Natural killer cell treated with Interleukin-12 subunit alpha and Interleukin-12 subunit beta and Interleukin-15 and Interleukin-18, amount 100 ng/mL, for 72 hours (primary cell): Measurements from ENCODE around the gene PDK4. TPM values are rescaled to one million over a fixed set of nuclear protein-coding genes. Genes with fewer than 3 reads are reported as not detected.
A peak's percentile ranks its signal among the peaks of the same experiment; 100 is the strongest.

ENCODE experiments used
- ATAC-seq, 2 donors: fragments of 150-1000 bp; cut with Tn5 transposase in 1 of 2; sonication (Bioruptor Pico), chemical (Tn5 transposase) in 1 of 2; 2 replicates each; pipeline ENCODE4 v1.10.0; 2021
- DNase-seq: peaks from one replicate; pipeline ENCODE4 v3.0.0; 2022; ENCODE audit warnings: low spot score
- H3K27ac Mint-ChIP-seq, 2 donors: 1 replicate in 1 of 2; 2 replicates in 1 of 2; pipeline ENCODE4 v1.8.0; 2022; ENCODE audit warnings: mixed read lengths in 2 of 2, mild to moderate bottlenecking in 1 of 2, moderate library complexity in 1 of 2
- H3K27me3 Mint-ChIP-seq, 2 donors: 1 replicate in 1 of 2; 2 replicates in 1 of 2; pipeline ENCODE4 v1.8.0; 2022; ENCODE audit warnings: mixed read lengths in 2 of 2
- H3K36me3 Mint-ChIP-seq: one replicate; pipeline ENCODE4 v1.8.0; 2022; ENCODE audit warnings: mixed read lengths
- H3K4me1 Mint-ChIP-seq, 2 donors: 1 replicate in 1 of 2; 2 replicates in 1 of 2; pipeline ENCODE4 v1.8.0; 2022; ENCODE audit warnings: low read depth in 2 of 2, mixed read lengths in 2 of 2, mild to moderate bottlenecking in 1 of 2
- H3K4me3 Mint-ChIP-seq: one replicate; pipeline ENCODE4 v1.8.0; 2022; ENCODE audit warnings: mixed read lengths
- H3K9me3 Mint-ChIP-seq: 2 replicates; pipeline ENCODE4 v1.8.0; 2022; ENCODE audit warnings: mixed read lengths
- total RNA-seq, 2 donors: library from RNA; stranded (reverse); gene quantifications; one replicate each; pipeline ENCODE4 v1.2.3, GENCODE V29; 2022

PDK4 gene
- total RNA-seq, 2 donors from 2014 or later: 0.33 TPM; not detected in 1

GRCh38 chr7:95595746-95596197 lies 544 bp downstream of the PDK4 start:
- Mint-ChIP-seq H3K4me3 (peak overlapping the region; percentile 76), H3K27me3 (peaks cover 4 to 11% of the 10 kb centered on the region in 2 donors), H3K4me1 (peaks cover 6 to 10% of the 10 kb centered on the region in 2 donors), H3K36me3 (peaks cover 6% of the 10 kb centered on the region), H3K9me3 (no peaks in the 10 kb centered on the region), H3K27ac (peak overlapping the region in 1 of 2 donors; percentile 52)
- ATAC-seq (no peak), DNase-seq (no peak)

- H3K4me1 Mint-ChIP-seq: peaks cover 6 to 10% of the 10 kb centered on the region in 2 donors
- H3K36me3 Mint-ChIP-seq: peaks cover 6% of the 10 kb centered on the region
- H3K9me3 Mint-ChIP-seq: no peaks in the 10 kb centered on the region
- DNase-seq (no peak), ATAC-seq (no peak)
- H3K27me3 Mint-ChIP-seq: peaks cover 4 to 9% of the 10 kb centered on the region in 2 donors
- H3K27ac Mint-ChIP-seq: no peak overlapping the region
- no peak overlapping the region for H3K4me3 Mint-ChIP-seq
These were observed 2.1 kb downstream of the PDK4 start for GRCh38 chr7:95594185-95594584.

- peaks cover 6% of the 10 kb centered on the region for H3K36me3 Mint-ChIP-seq
- peaks cover 4 to 9% of the 10 kb centered on the region in 2 donors for H3K27me3 Mint-ChIP-seq
- no peak overlapping the region for H3K4me3 Mint-ChIP-seq
- H3K4me1 Mint-ChIP-seq: peaks cover 6 to 10% of the 10 kb centered on the region in 2 donors
- H3K9me3 Mint-ChIP-seq: no peaks in the 10 kb centered on the region
- DNase-seq: no peak
- ATAC-seq: no peak
- H3K27ac Mint-ChIP-seq: no peak overlapping the region
These were observed 3.0 kb downstream of the PDK4 start for GRCh38 chr7:95593343-95593742.

GRCh38 chr7:95592570-95592969 lies 3.7 kb downstream of the PDK4 start:
- Mint-ChIP-seq H3K27ac (no peak overlapping the region), H3K36me3 (peaks cover 6% of the 10 kb centered on the region), H3K4me1 (peaks cover 6 to 10% of the 10 kb centered on the region in 2 donors), H3K4me3 (no peak overlapping the region), H3K27me3 (peaks cover 4 to 9% of the 10 kb centered on the region in 2 donors), H3K9me3 (no peaks in the 10 kb centered on the region)
- no peak for ATAC-seq
- no peak for DNase-seq

- Mint-ChIP-seq H3K4me3 (no peak overlapping the region), H3K27ac (no peak overlapping the region), H3K27me3 (peaks cover 3 to 5% of the 10 kb centered on the region in 2 donors), H3K4me1 (peaks cover 4% of the 10 kb centered on the region in 2 donors), H3K36me3 (peaks cover 5% of the 10 kb centered on the region), H3K9me3 (no peaks in the 10 kb centered on the region)
- ATAC-seq: no peak
- no peak for DNase-seq
These were observed 5.7 kb downstream of the PDK4 start for GRCh38 chr7:95590387-95591248.

GRCh38 chr7:95589766-95590165 lies 6.5 kb downstream of the PDK4 start:
- no peaks in the 10 kb centered on the region for H3K27me3 Mint-ChIP-seq
- H3K9me3 Mint-ChIP-seq: no peaks in the 10 kb centered on the region
- DNase-seq: no peak
- no peaks in the 10 kb centered on the region for H3K36me3 Mint-ChIP-seq
- ATAC-seq: no peak
- H3K27ac Mint-ChIP-seq: no peak overlapping the region
- no peaks in the 10 kb centered on the region for H3K4me1 Mint-ChIP-seq
- no peak overlapping the region for H3K4me3 Mint-ChIP-seq

- no peak for DNase-seq
- H3K27me3 Mint-ChIP-seq: no peaks in the 10 kb centered on the region
- H3K9me3 Mint-ChIP-seq: no peaks in the 10 kb centered on the region
These were observed 7.3 kb downstream of the PDK4 start for GRCh38 chr7:95589031-95589430.

GRCh38 chr7:95586951-95587301 lies 9.4 kb downstream of the PDK4 start:
- Mint-ChIP-seq H3K27ac (no peak overlapping the region), H3K9me3 (no peaks in the 10 kb centered on the region), H3K36me3 (no peaks in the 10 kb centered on the region), H3K27me3 (no peaks in the 10 kb centered on the region), H3K4me1 (no peaks in the 10 kb centered on the region), H3K4me3 (no peak overlapping the region)
- DNase-seq (no peak), ATAC-seq (no peak)

More at GRCh38 chr7:95589031-95589430, 7.3 kb downstream of the PDK4 start:
- Mint-ChIP-seq H3K36me3 (no peaks in the 10 kb centered on the region), H3K27ac (no peak overlapping the region), H3K4me3 (no peak overlapping the region), H3K4me1 (no peaks in the 10 kb centered on the region)
- no peak for ATAC-seq

GRCh38 chr7:95585426-95585789 lies 10.9 kb downstream of the PDK4 start:
- no peaks in the 10 kb centered on the region for H3K27me3 Mint-ChIP-seq
- ATAC-seq (no peak), DNase-seq (no peak)
- no peaks in the 10 kb centered on the region for H3K36me3 Mint-ChIP-seq
- H3K4me1 Mint-ChIP-seq: no peaks in the 10 kb centered on the region
- H3K4me3 Mint-ChIP-seq: no peak overlapping the region
- no peaks in the 10 kb centered on the region for H3K9me3 Mint-ChIP-seq
- no peak overlapping the region for H3K27ac Mint-ChIP-seq

- no peaks in the 10 kb centered on the region for H3K4me1 Mint-ChIP-seq
- no peak overlapping the region for H3K27ac Mint-ChIP-seq
- H3K27me3 Mint-ChIP-seq: no peaks in the 10 kb centered on the region
- DNase-seq (no peak), ATAC-seq (no peak)
- H3K4me3 Mint-ChIP-seq: no peak overlapping the region
- H3K36me3 Mint-ChIP-seq: no peaks in the 10 kb centered on the region
- no peaks in the 10 kb centered on the region for H3K9me3 Mint-ChIP-seq
These were observed 11.4 kb downstream of the PDK4 start for GRCh38 chr7:95584769-95585425.

- Mint-ChIP-seq H3K36me3 (no peaks in the 10 kb centered on the region), H3K4me1 (no peaks in the 10 kb centered on the region), H3K9me3 (no peaks in the 10 kb centered on the region), H3K27me3 (no peaks in the 10 kb centered on the region), H3K4me3 (no peak overlapping the region), H3K27ac (no peak overlapping the region)
- no peak for ATAC-seq
- no peak for DNase-seq
These were observed 12.3 kb downstream of the PDK4 start for GRCh38 chr7:95583834-95584621.

GRCh38 chr7:95582578-95583293 lies 13.6 kb downstream of the PDK4 start:
- Mint-ChIP-seq H3K27me3 (no peaks in the 10 kb centered on the region), H3K36me3 (no peaks in the 10 kb centered on the region), H3K4me3 (no peak overlapping the region), H3K9me3 (no peaks in the 10 kb centered on the region), H3K27ac (no peak overlapping the region), H3K4me1 (no peaks in the 10 kb centered on the region)
- no peak for ATAC-seq
- DNase-seq: no peak

GRCh38 chr7:95581467-95581866 lies 14.8 kb downstream of the PDK4 start:
- H3K9me3 Mint-ChIP-seq: no peaks in the 10 kb centered on the region
- no peak overlapping the region for H3K4me3 Mint-ChIP-seq
- no peaks in the 10 kb centered on the region for H3K36me3 Mint-ChIP-seq
- H3K4me1 Mint-ChIP-seq: no peaks in the 10 kb centered on the region
- no peak overlapping the region for H3K27ac Mint-ChIP-seq
- no peaks in the 10 kb centered on the region for H3K27me3 Mint-ChIP-seq
- ATAC-seq (no peak), DNase-seq (no peak)
